Measurements from ENCODE around the gene TRAM2. TPM values are rescaled to one million over a fixed set of nuclear protein-coding genes. Genes with fewer than 3 reads are reported as not detected.

TRAM2 gene
- total and polyA plus RNA-seq, 4 experiments from 2014 or later: 2.7 to 11.3 (median 7.5) TPM

GRCh38 chr6:52509281-52510212, 67.3 kb downstream of the TRAM2 start:
- H3K27ac ChIP-seq (ENCODE audit: low read depth, low read length): no peak overlapping the region
- no peak overlapping the region for H3K4me3 ChIP-seq (ENCODE audit: low read length in 2 of 2)
- H3K27me3 ChIP-seq (ENCODE audit: insufficient read depth, low read length): no peaks in the 10 kb centered on the region
- ChIA-PET CTCF (ENCODE audit: partially characterized antibody) (no interaction called here), POLR2A (ENCODE audit: partially characterized antibody) (no interaction called here)
- H3K27me3 Mint-ChIP-seq: no peaks in the 10 kb centered on the region
- intact Hi-C loops (cut with micrococcal nuclease): no loop called here
- H3K36me3 Mint-ChIP-seq: peaks cover 60 to 80% of the 10 kb centered on the region in 2 donors
- DNase-seq: no peak
- H3K4me1 Mint-ChIP-seq: peaks cover 0 to 4% (median 1%) of the 10 kb centered on the region in 4 donors
- H3K9me3 ChIP-seq (ENCODE audit: control insufficient read depth in 1 of 2, low read length in 2 of 2): no peaks in the 10 kb centered on the region
- H3K4me3 Mint-ChIP-seq: no peak overlapping the region
- no peaks in the 10 kb centered on the region for H3K4me1 ChIP-seq (ENCODE audit: insufficient read depth, low read length)
- H3K27ac Mint-ChIP-seq: no peak overlapping the region
- H3K9me3 Mint-ChIP-seq: no peaks in the 10 kb centered on the region
- peaks cover 21% of the 10 kb centered on the region for H3K36me3 ChIP-seq (ENCODE audit: insufficient read depth, low read length)

GRCh38 chr6:52508261-52508739, 68.6 kb downstream of the TRAM2 start:
- POLR2A ChIA-PET (ENCODE audit: partially characterized antibody): no interaction called here
- Histone ChIP-seq H3K9me3 (ENCODE audit: control insufficient read depth in 1 of 2, low read length in 2 of 2) (no peaks in the 10 kb centered on the region), H3K36me3 (ENCODE audit: insufficient read depth, low read length) (peaks cover 16% of the 10 kb centered on the region), H3K27me3 (ENCODE audit: insufficient read depth, low read length) (no peaks in the 10 kb centered on the region), H3K4me1 (ENCODE audit: insufficient read depth, low read length) (no peaks in the 10 kb centered on the region), H3K27ac (ENCODE audit: low read depth, low read length) (no peak overlapping the region), H3K4me3 (ENCODE audit: low read length in 2 of 2) (no peak overlapping the region)
- Mint-ChIP-seq H3K27ac (no peak overlapping the region), H3K27me3 (no peaks in the 10 kb centered on the region), H3K4me1 (peaks cover 0 to 2% (median 1%) of the 10 kb centered on the region in 4 donors), H3K4me3 (no peak overlapping the region), H3K36me3 (peaks cover 51 to 75% of the 10 kb centered on the region in 2 donors), H3K9me3 (no peaks in the 10 kb centered on the region)
- intact Hi-C loops (cut with micrococcal nuclease): no loop called here
- DNase-seq: no peak
- CTCF ChIA-PET (ENCODE audit: partially characterized antibody): no interaction called here

DNA sequence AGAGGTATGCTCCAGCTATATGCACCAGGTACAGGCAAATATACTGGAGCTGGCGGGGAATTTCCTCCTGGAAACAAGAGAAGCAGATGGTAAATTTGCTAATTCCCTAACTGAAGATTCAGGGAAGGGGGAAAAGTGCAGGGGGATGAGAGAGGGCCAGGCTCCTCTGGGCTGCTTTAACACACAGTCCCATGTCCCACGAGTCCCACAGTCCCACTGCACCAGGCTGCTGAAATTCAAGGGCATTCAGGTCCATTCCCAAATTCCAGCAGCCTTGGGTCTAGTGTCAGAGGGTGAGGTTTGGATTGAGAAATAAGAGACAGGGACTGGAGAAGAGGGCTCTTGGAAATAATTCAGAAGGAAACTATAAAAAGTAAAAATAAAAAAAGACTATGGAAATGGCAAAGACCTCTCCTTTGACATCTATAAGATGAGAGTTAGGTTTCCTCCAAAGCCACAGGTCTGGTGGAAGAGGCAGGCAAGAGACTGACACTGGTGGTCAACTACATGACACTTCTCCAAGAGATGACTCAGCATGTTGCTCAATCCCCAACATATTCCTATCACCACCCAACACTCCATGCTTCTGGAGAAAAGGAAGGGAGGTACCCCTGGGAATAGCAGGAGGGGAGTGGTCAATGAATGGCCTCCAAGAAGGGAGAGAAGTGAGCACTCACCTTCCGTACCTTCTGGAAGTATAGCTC, 69.2 kb downstream of the TRAM2 start:
- Histone ChIP-seq H3K36me3 (ENCODE audit: insufficient read depth, low read length) (peaks cover 16% of the 10 kb centered on the region), H3K27ac (ENCODE audit: low read depth, low read length) (no peak overlapping the region), H3K4me1 (ENCODE audit: insufficient read depth, low read length) (no peaks in the 10 kb centered on the region), H3K9me3 (ENCODE audit: control insufficient read depth in 1 of 2, low read length in 2 of 2) (no peaks in the 10 kb centered on the region), H3K4me3 (ENCODE audit: low read length in 2 of 2) (no peak overlapping the region), H3K27me3 (ENCODE audit: insufficient read depth, low read length) (no peaks in the 10 kb centered on the region)
- DNase-seq: no peak
- ChIA-PET CTCF (ENCODE audit: partially characterized antibody) (no interaction called here), POLR2A (ENCODE audit: partially characterized antibody) (no interaction called here)
- Mint-ChIP-seq H3K27me3 (no peaks in the 10 kb centered on the region), H3K9me3 (no peaks in the 10 kb centered on the region), H3K27ac (peak overlapping the region in 2 of 7 donors; percentile 31 to 44), H3K4me3 (no peak overlapping the region), H3K36me3 (peaks cover 51 to 75% of the 10 kb centered on the region in 2 donors), H3K4me1 (peaks cover 0 to 2% (median 0%) of the 10 kb centered on the region in 4 donors)
- intact Hi-C loops (cut with micrococcal nuclease): no loop called here

GRCh38 chr6:52506476-52506875, 70.4 kb downstream of the TRAM2 start:
- H3K9me3 ChIP-seq (ENCODE audit: control insufficient read depth in 1 of 2, low read length in 2 of 2): no peaks in the 10 kb centered on the region
- H3K36me3 ChIP-seq (ENCODE audit: insufficient read depth, low read length): peaks cover 16% of the 10 kb centered on the region
- no peak for DNase-seq
- H3K27me3 Mint-ChIP-seq: no peaks in the 10 kb centered on the region
- no peak overlapping the region for H3K4me3 Mint-ChIP-seq
- no peak overlapping the region for H3K27ac Mint-ChIP-seq
- H3K27me3 ChIP-seq (ENCODE audit: insufficient read depth, low read length): no peaks in the 10 kb centered on the region
- H3K4me1 Mint-ChIP-seq: peaks cover 0 to 2% (median 0%) of the 10 kb centered on the region in 4 donors
- ChIA-PET CTCF (ENCODE audit: partially characterized antibody) (no interaction called here), POLR2A (ENCODE audit: partially characterized antibody) (no interaction called here)
- H3K27ac ChIP-seq (ENCODE audit: low read depth, low read length): no peak overlapping the region
- intact Hi-C loops (cut with micrococcal nuclease): no loop called here
- no peaks in the 10 kb centered on the region for H3K4me1 ChIP-seq (ENCODE audit: insufficient read depth, low read length)
- H3K36me3 Mint-ChIP-seq: peaks cover 56 to 71% of the 10 kb centered on the region in 2 donors
- no peak overlapping the region for H3K4me3 ChIP-seq (ENCODE audit: low read length in 2 of 2)
- no peaks in the 10 kb centered on the region for H3K9me3 Mint-ChIP-seq

- no peak overlapping the region for H3K27ac ChIP-seq (ENCODE audit: low read depth, low read length)
- no peaks in the 10 kb centered on the region for H3K4me1 ChIP-seq (ENCODE audit: insufficient read depth, low read length)
- no peaks in the 10 kb centered on the region for H3K9me3 Mint-ChIP-seq
- peaks cover 0 to 2% (median 0%) of the 10 kb centered on the region in 4 donors for H3K4me1 Mint-ChIP-seq
- H3K27me3 Mint-ChIP-seq: no peaks in the 10 kb centered on the region
- H3K36me3 ChIP-seq (ENCODE audit: insufficient read depth, low read length): peaks cover 16% of the 10 kb centered on the region
- POLR2A ChIA-PET (ENCODE audit: partially characterized antibody): no interaction called here
- CTCF ChIA-PET (ENCODE audit: partially characterized antibody): no interaction called here
- no peak overlapping the region for H3K27ac Mint-ChIP-seq
- H3K27me3 ChIP-seq (ENCODE audit: insufficient read depth, low read length): no peaks in the 10 kb centered on the region
- H3K4me3 Mint-ChIP-seq: no peak overlapping the region
- H3K4me3 ChIP-seq (ENCODE audit: low read length in 2 of 2): no peak overlapping the region
- no peaks in the 10 kb centered on the region for H3K9me3 ChIP-seq (ENCODE audit: control insufficient read depth in 1 of 2, low read length in 2 of 2)
- no peak for DNase-seq
- H3K36me3 Mint-ChIP-seq: peaks cover 53 to 66% of the 10 kb centered on the region in 2 donors
- intact Hi-C loops (cut with micrococcal nuclease): no loop called here
Measured at GRCh38 chr6:52505726-52506409, 71.0 kb downstream of the TRAM2 start.

- Histone ChIP-seq H3K36me3 (ENCODE audit: insufficient read depth, low read length) (peaks cover 14% of the 10 kb centered on the region), H3K27me3 (ENCODE audit: insufficient read depth, low read length) (no peaks in the 10 kb centered on the region), H3K9me3 (ENCODE audit: control insufficient read depth in 1 of 2, low read length in 2 of 2) (no peaks in the 10 kb centered on the region), H3K27ac (ENCODE audit: low read depth, low read length) (no peak overlapping the region), H3K4me3 (ENCODE audit: low read length in 2 of 2) (no peak overlapping the region), H3K4me1 (ENCODE audit: insufficient read depth, low read length) (no peaks in the 10 kb centered on the region)
- Mint-ChIP-seq H3K4me3 (no peak overlapping the region), H3K27ac (peak overlapping the region in 2 of 7 donors; percentile 12 to 69), H3K36me3 (peaks cover 44 to 55% of the 10 kb centered on the region in 2 donors), H3K27me3 (no peaks in the 10 kb centered on the region), H3K9me3 (no peaks in the 10 kb centered on the region), H3K4me1 (peaks cover 0 to 2% (median 0%) of the 10 kb centered on the region in 4 donors)
- CTCF ChIA-PET (ENCODE audit: partially characterized antibody): no interaction called here
- DNase-seq: no peak
- intact Hi-C loops (cut with micrococcal nuclease): no loop called here
- POLR2A ChIA-PET (ENCODE audit: partially characterized antibody): no interaction called here
Measured at GRCh38 chr6:52504782-52505136, 72.1 kb downstream of the TRAM2 start.

Measured in CD4-positive, alpha-beta memory T cell (primary cell).